HCT116 (cell line): ENCODE results near the gene TMTC3.

Source experiments
- CEBPB ChIP-seq: IDR thresholded peaks from 2 replicates; pipeline ENCODE4 v1.6.1; 2012; ENCODE audit warnings: low read depth
- EGR1 ChIP-seq: IDR thresholded peaks from 2 replicates; pipeline ENCODE4 v1.6.1; 2012; ENCODE audit warnings: low read depth
- ELF1 ChIP-seq: IDR thresholded peaks from 2 replicates; pipeline ENCODE4 v1.6.1; 2012; ENCODE audit warnings: low read depth, borderline replicate concordance
- EZH2 ChIP-seq: fragments of 200-600 bp; sonication (generic); IDR thresholded peaks from 2 replicates; pipeline ENCODE4 v1.6.1; 2017; ENCODE audit warnings: antibody characterized with exemption, mixed run types
- FOSL1 ChIP-seq: IDR thresholded peaks from 2 replicates; pipeline ENCODE4 v1.6.1; 2012; ENCODE audit warnings: low read depth
- MAX ChIP-seq: IDR thresholded peaks from 2 replicates; pipeline ENCODE4 v1.6.1; 2012
- POLR2A ChIP-seq: IDR thresholded peaks from 2 replicates; pipeline ENCODE4 v1.7.0; 2011; ENCODE audit warnings: borderline replicate concordance; ENCODE audit not compliant: insufficient read depth, insufficient read length; ENCODE audit errors: extremely low read depth
- RAD21 ChIP-seq: IDR thresholded peaks from 2 replicates; pipeline ENCODE4 v1.6.1; 2012; ENCODE audit warnings: low read depth, mild to moderate bottlenecking
- SIN3A ChIP-seq: IDR thresholded peaks from 2 replicates; pipeline ENCODE4 v1.6.1; 2012; ENCODE audit warnings: low read depth
- SP1 ChIP-seq: IDR thresholded peaks from 2 replicates; pipeline ENCODE4 v1.6.1; 2012; ENCODE audit warnings: low read depth
- ZBTB33 ChIP-seq: IDR thresholded peaks from 2 replicates; pipeline ENCODE4 v1.6.1; 2011; ENCODE audit warnings: mild to moderate bottlenecking, low read length, moderate library complexity; ENCODE audit not compliant: insufficient replicate concordance; ENCODE audit errors: extremely low read depth
- ZNF274 ChIP-seq: fragments of 200-500 bp; sonication (Bioruptor generic); IDR thresholded peaks from 2 replicates; pipeline ENCODE4 v1.6.1; 2014; ENCODE audit warnings: mild to moderate bottlenecking, low read depth, low read length, inconsistent platforms
- TF ChIP-seq, protein P1 (sequence below), 3 experiments: fragments of 200-600 bp in 1 of 3; sonication (generic) in 1 of 3; IDR thresholded peaks in 2 of 3; conservative IDR thresholded peaks in 1 of 3; 2 replicates each; pipeline ENCODE4 v1.5.1; 2012 to 2017; ENCODE audit warnings: low read depth in 2 of 3, low read length in 2 of 3, antibody characterized with exemption in 1 of 3, borderline replicate concordance in 1 of 3, control low read depth in 1 of 3, mild to moderate bottlenecking in 1 of 3, mixed read lengths in 1 of 3, mixed run types in 1 of 3, moderate library complexity in 1 of 3; ENCODE audit not compliant: insufficient read depth in 1 of 3
- TF ChIP-seq, protein P2 (sequence below): IDR thresholded peaks from 2 replicates; pipeline ENCODE4 v1.6.1; 2012; ENCODE audit warnings: low read depth

GRCh38 chr12:88227871-88228270 lies 85.8 kb downstream of the TMTC3 start:
- TF ChIP-seq, protein P1, sequence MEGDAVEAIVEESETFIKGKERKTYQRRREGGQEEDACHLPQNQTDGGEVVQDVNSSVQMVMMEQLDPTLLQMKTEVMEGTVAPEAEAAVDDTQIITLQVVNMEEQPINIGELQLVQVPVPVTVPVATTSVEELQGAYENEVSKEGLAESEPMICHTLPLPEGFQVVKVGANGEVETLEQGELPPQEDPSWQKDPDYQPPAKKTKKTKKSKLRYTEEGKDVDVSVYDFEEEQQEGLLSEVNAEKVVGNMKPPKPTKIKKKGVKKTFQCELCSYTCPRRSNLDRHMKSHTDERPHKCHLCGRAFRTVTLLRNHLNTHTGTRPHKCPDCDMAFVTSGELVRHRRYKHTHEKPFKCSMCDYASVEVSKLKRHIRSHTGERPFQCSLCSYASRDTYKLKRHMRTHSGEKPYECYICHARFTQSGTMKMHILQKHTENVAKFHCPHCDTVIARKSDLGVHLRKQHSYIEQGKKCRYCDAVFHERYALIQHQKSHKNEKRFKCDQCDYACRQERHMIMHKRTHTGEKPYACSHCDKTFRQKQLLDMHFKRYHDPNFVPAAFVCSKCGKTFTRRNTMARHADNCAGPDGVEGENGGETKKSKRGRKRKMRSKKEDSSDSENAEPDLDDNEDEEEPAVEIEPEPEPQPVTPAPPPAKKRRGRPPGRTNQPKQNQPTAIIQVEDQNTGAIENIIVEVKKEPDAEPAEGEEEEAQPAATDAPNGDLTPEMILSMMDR (IDR thresholded peaks at IDR 0.05 in 2 of 3, conservative IDR thresholded peaks at IDR 0.05 in 1 of 3; ENCODE audit: borderline replicate concordance in 1 of 3, insufficient read depth in 1 of 3, low read depth in 2 of 3, low read length in 2 of 3), result no peak
- TF ChIP-seq ELF1, result no peak
- no peak for TF ChIP-seq MAX
- TF ChIP-seq RAD21, result no peak
- no peak for TF ChIP-seq EZH2
- TF ChIP-seq, protein P2, sequence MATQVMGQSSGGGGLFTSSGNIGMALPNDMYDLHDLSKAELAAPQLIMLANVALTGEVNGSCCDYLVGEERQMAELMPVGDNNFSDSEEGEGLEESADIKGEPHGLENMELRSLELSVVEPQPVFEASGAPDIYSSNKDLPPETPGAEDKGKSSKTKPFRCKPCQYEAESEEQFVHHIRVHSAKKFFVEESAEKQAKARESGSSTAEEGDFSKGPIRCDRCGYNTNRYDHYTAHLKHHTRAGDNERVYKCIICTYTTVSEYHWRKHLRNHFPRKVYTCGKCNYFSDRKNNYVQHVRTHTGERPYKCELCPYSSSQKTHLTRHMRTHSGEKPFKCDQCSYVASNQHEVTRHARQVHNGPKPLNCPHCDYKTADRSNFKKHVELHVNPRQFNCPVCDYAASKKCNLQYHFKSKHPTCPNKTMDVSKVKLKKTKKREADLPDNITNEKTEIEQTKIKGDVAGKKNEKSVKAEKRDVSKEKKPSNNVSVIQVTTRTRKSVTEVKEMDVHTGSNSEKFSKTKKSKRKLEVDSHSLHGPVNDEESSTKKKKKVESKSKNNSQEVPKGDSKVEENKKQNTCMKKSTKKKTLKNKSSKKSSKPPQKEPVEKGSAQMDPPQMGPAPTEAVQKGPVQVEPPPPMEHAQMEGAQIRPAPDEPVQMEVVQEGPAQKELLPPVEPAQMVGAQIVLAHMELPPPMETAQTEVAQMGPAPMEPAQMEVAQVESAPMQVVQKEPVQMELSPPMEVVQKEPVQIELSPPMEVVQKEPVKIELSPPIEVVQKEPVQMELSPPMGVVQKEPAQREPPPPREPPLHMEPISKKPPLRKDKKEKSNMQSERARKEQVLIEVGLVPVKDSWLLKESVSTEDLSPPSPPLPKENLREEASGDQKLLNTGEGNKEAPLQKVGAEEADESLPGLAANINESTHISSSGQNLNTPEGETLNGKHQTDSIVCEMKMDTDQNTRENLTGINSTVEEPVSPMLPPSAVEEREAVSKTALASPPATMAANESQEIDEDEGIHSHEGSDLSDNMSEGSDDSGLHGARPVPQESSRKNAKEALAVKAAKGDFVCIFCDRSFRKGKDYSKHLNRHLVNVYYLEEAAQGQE, result no peak
- no peak for TF ChIP-seq SP1
- no peak for TF ChIP-seq ZBTB33
- TF ChIP-seq POLR2A, result no peak
- no peak for TF ChIP-seq CEBPB
- no peak for TF ChIP-seq SIN3A
- TF ChIP-seq EGR1, result no peak
- TF ChIP-seq ZNF274, result no peak
- TF ChIP-seq FOSL1, result no peak
